K562 (cell line): ENCODE measurements around the gene PRR19. TPM values are rescaled to one million over a fixed set of nuclear protein-coding genes. Genes with fewer than 3 reads are reported as not detected.

Experiments
- ARID4B ChIP-seq: sonication (generic); formaldehyde crosslinking; IDR thresholded peaks from 2 replicates; pipeline ENCODE4 v1.8.0; 2022; ENCODE audit warnings: mild to moderate bottlenecking, missing genetic modification reagents
- ATF7 ChIP-seq: fragments of 450-650 bp; IDR thresholded peaks from 2 replicates; pipeline ENCODE4 v1.7.1; 2014; ENCODE audit warnings: mild to moderate bottlenecking, moderate library complexity
- CCNT2 ChIP-seq: IDR thresholded peaks from 2 replicates; pipeline ENCODE4 v1.6.1; 2011; ENCODE audit warnings: borderline replicate concordance, low read depth, mild to moderate bottlenecking, moderate library complexity, mixed read lengths, low read length; ENCODE audit not compliant: insufficient read length; ENCODE audit errors: extremely low read depth
- CTBP1 ChIP-seq: fragments of 450-650 bp; IDR thresholded peaks from 2 replicates; pipeline ENCODE4 v1.6.1; 2016; ENCODE audit warnings: borderline replicate concordance
- FOXA3 ChIP-seq, 2 experiments: fragments of 450-650 bp in 1 of 2; sonication (generic) in 1 of 2; formaldehyde crosslinking; IDR thresholded peaks in 1 of 2; conservative IDR thresholded peaks in 1 of 2; 2 replicates each; pipeline versions ENCODE4 v1.4.0 to v1.8.0; 2020 to 2022; ENCODE audit warnings: mild to moderate bottlenecking in 2 of 2, missing genetic modification reagents in 1 of 2
- GTF2F1 ChIP-seq: IDR thresholded peaks from 2 replicates; pipeline ENCODE4 v1.6.1; 2011; ENCODE audit warnings: low read depth, low read length, improper control_type of control experiment
- HMBOX1 ChIP-seq: sonication (generic); IDR thresholded peaks from 2 replicates; pipeline ENCODE4 v1.6.1; 2016
- MAZ ChIP-seq, 2 experiments: fragments of 450-650 bp in 1 of 2; sonication (generic) in 1 of 2; formaldehyde crosslinking; IDR thresholded peaks in 1 of 2; conservative IDR thresholded peaks in 1 of 2; 2 replicates each; pipeline versions ENCODE4 v1.4.0 to v1.5.0; 2020; ENCODE audit warnings: mild to moderate bottlenecking in 1 of 2, missing genetic modification reagents in 1 of 2
- MEIS2 ChIP-seq: fragments of 450-650 bp; IDR thresholded peaks from 2 replicates; pipeline ENCODE4 v1.6.1; 2014; ENCODE audit warnings: mild to moderate bottlenecking; ENCODE audit not compliant: partially characterized antibody
- NCOA6 ChIP-seq: fragments of 450-650 bp; IDR thresholded peaks from 2 replicates; pipeline ENCODE4 v1.6.1; 2017; ENCODE audit warnings: mild to moderate bottlenecking
- SIN3A ChIP-seq, 2 experiments: fragments of 150-350 bp in 1 of 2; IDR thresholded peaks; 2 replicates each; pipeline ENCODE4 v1.6.1; 2011 to 2016; ENCODE audit warnings: borderline replicate concordance in 2 of 2, low read depth in 2 of 2, low read length in 2 of 2, mild to moderate bottlenecking in 2 of 2, moderate library complexity in 2 of 2; ENCODE audit not compliant: control insufficient read depth in 1 of 2
- TEAD1 ChIP-seq, 2 experiments: fragments of 450-650 bp in 1 of 2; sonication (generic) in 1 of 2; formaldehyde crosslinking; IDR thresholded peaks; 2 replicates each; pipeline versions ENCODE4 v1.4.0 to v1.8.0; 2020 to 2022; ENCODE audit warnings: mild to moderate bottlenecking in 2 of 2, missing genetic modification reagents in 1 of 2
- YY1 ChIP-seq, 3 experiments: IDR thresholded peaks; 2 replicates each; pipeline ENCODE4 v1.6.1; 2011; ENCODE audit warnings: low read length in 2 of 3, mild to moderate bottlenecking in 2 of 3, moderate library complexity in 2 of 3, borderline replicate concordance in 1 of 3, control low read depth in 1 of 3, low read depth in 1 of 3; ENCODE audit not compliant: insufficient read depth in 3 of 3, insufficient replicate concordance in 2 of 3, control insufficient read depth in 1 of 3, insufficient read length in 1 of 3; ENCODE audit errors: extremely low read depth in 1 of 3
- ZNF212 ChIP-seq: fragments of 450-650 bp; formaldehyde crosslinking; IDR thresholded peaks from 2 replicates; pipeline ENCODE4 v1.4.0; 2020; ENCODE audit warnings: mild to moderate bottlenecking
- ZNF253 ChIP-seq: fragments of 250-450 bp; sonication (Bioruptor Pico); conservative IDR thresholded peaks from 2 replicates; pipeline ENCODE4 v1.6.1; 2021; ENCODE audit warnings: mild to moderate bottlenecking
- ZNF263 ChIP-seq: sonication (generic); formaldehyde crosslinking; IDR thresholded peaks from 2 replicates; pipeline ENCODE4 v1.8.0; 2022; ENCODE audit warnings: mild to moderate bottlenecking, missing genetic modification reagents, borderline replicate concordance
- ZNF584 ChIP-seq: fragments of 200-800 bp; sonication (Bioruptor generic); IDR thresholded peaks from 2 replicates; pipeline ENCODE4 v1.6.1; 2016; ENCODE audit warnings: low read depth, mild to moderate bottlenecking, missing genetic modification characterization, missing compliant biosample characterization
- polyA plus RNA-seq, 8 experiments: library from polyadenylated mRNA; depleted of rRNA in 4 of 8; stranded (reverse) in 5 of 8; unstranded in 3 of 8; fragments of >200 nt; fragmentation: Nextera tagmentation in 2 of 8; fragmentation: Illumina TruSeq in 1 of 8; extraction: Ambion mirVana in 2 of 8; extraction: Trizol in 1 of 8; gene quantifications; 2 replicates each; pipeline versions ENCODE4 v1.2.1 to v1.2.3, GENCODE V29; 2011 to 2014; ENCODE audit warnings: inconsistent platforms in 1 of 8, missing spikeins in 1 of 8
- total RNA-seq, 7 experiments: library from RNA; depleted of rRNA in 6 of 7; stranded (reverse); fragments of >200 nt in 6 of 7; fragmentation: Illumina TruSeq in 2 of 7; extraction: Trizol in 2 of 7; gene quantifications; 2 replicates each; pipeline versions ENCODE4 v1.2.1 to v1.2.3, GENCODE V29; 2011 to 2021; ENCODE audit warnings: low replicate concordance in 1 of 7
- TF ChIP-seq, protein P1 (sequence below): fragments of 450-650 bp; IDR thresholded peaks from 2 replicates; pipeline ENCODE4 v1.6.1; 2016; ENCODE audit warnings: antibody characterized with exemption

PRR19 gene
- total and polyA plus RNA-seq, 9 of the 15 experiments (the other 6 are each of a cell fraction or from before 2014, with no cell fraction given): 0.10 to 1.6 (median 0.54) TPM

DNA sequence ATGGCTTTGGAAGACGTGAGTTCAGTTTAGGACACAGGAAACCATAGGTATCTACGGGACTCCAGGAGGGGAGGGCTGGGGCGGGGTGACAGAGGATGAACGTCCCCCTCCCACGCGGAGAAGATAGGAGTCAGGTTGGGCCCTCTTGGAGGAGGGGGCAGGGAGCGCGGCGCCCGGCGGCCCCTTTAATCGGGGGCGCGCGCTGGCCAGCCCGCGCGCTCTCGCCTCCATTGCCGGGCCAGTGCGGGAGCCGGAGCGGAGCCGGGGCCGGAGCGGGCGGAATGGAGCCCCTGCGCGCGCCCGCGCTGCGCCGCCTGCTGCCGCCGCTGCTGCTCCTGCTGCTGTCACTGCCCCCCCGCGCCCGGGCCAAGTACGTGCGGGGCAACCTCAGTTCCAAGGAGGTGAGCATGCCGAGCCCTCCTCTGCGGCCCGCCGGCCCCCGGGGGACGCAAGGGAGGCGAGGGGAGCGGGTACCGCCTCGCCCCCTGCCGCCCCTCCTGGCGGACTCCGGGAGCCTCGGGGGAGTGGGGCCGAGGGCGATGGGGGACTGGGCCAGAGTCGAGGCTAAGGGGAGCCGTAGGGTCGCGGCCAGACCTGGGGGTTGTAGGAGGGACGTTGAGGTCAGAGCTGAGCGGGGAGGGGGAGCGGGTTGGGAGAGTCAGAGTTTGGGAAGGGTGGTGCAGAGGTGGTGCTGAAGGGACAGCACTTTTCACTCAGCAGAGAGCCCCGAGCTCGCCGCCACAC lies 11.3 kb downstream of the PRR19 start, which contains the start of gene TMEM145 (continued):
- TF ChIP-seq ARID4B (CRISPR knock-in tag): peak; percentile 80; the same call in 1 of the 2 replicates
- TF ChIP-seq MAZ (CRISPR knock-in tag; conservative IDR thresholded peaks at IDR 0.05 in 1 of 2, IDR thresholded peaks at IDR 0.05 in 1 of 2): peak; percentile 57 to 79; a peak in 2 of 4 replicates
- TF ChIP-seq GTF2F1: no peak
- TF ChIP-seq TEAD1 (CRISPR knock-in tag; IDR thresholded peaks at IDR 0.05): 0 out of 4 replicates have a peak, but pooled peaks of 1 of the 2 experiments have one; percentile 38
- TF ChIP-seq SIN3A (IDR thresholded peaks at IDR 0.05; ENCODE audit: borderline replicate concordance in 2 of 2, control insufficient read depth in 1 of 2, low read depth in 2 of 2, low read length in 2 of 2): peak; percentile 44 to 77; a peak in 2 of 4 replicates
- TF ChIP-seq ZNF263 (CRISPR knock-in tag): 0 out of 2 replicates have a peak, but pooled peaks have one; percentile 41
- TF ChIP-seq FOXA3 (CRISPR knock-in tag; conservative IDR thresholded peaks at IDR 0.05 in 1 of 2, IDR thresholded peaks at IDR 0.05 in 1 of 2): no peak
- no peak for TF ChIP-seq NCOA6
- TF ChIP-seq HMBOX1: no peak
- TF ChIP-seq MEIS2: peak; percentile 74
- TF ChIP-seq ZNF253: no peak
- TF ChIP-seq YY1 (IDR thresholded peaks at IDR 0.05; ENCODE audit: borderline replicate concordance in 1 of 3, control insufficient read depth in 1 of 3, extremely low read depth in 1 of 3, insufficient read depth in 3 of 3, insufficient read length in 1 of 3, insufficient replicate concordance in 2 of 3, low read depth in 1 of 3, low read length in 2 of 3): peak in 2 of 3 experiments; percentile 77 to 82
- TF ChIP-seq CCNT2: peak; percentile 67
- TF ChIP-seq, protein P1, sequence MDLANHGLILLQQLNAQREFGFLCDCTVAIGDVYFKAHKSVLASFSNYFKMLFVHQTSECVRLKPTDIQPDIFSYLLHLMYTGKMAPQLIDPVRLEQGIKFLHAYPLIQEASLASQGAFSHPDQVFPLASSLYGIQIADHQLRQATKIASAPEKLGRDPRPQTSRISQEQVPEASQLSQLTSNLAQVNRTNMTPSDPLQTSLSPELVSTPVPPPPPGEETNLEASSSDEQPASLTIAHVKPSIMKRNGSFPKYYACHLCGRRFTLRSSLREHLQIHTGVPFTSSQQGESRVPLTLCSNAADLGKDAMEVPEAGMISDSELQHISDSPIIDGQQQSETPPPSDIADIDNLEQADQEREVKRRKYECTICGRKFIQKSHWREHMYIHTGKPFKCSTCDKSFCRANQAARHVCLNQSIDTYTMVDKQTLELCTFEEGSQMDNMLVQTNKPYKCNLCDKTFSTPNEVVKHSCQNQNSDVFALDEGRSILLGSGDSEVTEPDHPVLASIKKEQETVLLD: 0 out of 2 replicates have a peak, but pooled peaks have one; percentile 50
- peak; percentile 68 for TF ChIP-seq ZNF584 (CRISPR knock-in tag)
- peak; percentile 35; the same call in 1 of the 2 replicates for TF ChIP-seq ATF7
- no peak for TF ChIP-seq ZNF212 (CRISPR knock-in tag)
- peak; percentile 63; the same call in 1 of the 2 replicates for TF ChIP-seq CTBP1
